Activated naive CD4-positive, alpha-beta T cell treated with anti-CD3 and anti-CD28 coated beads, Interleukin-2, amount 10 ng/mL, durations not matched to agents 5 hours and 36 hours (primary cell): ENCODE results near the gene HBE1. TPM values are rescaled to one million over a fixed set of nuclear protein-coding genes. Genes with fewer than 3 reads are reported as not detected.

Experiments used
- total RNA-seq, 2 experiments: library from RNA; stranded (reverse); gene quantifications; one replicate each; pipeline ENCODE4 v1.2.3, GENCODE V29; 2021

The HBE1 gene
- total RNA-seq, result not detected

GRCh38 chr11:5269715-5270147 is at the start of gene HBE1:
Gene HBE1, minus strand, starts transcription at chr11:5269945. Its CDS starts 55 bp downstream, at chr11:5269890.

DNA sequence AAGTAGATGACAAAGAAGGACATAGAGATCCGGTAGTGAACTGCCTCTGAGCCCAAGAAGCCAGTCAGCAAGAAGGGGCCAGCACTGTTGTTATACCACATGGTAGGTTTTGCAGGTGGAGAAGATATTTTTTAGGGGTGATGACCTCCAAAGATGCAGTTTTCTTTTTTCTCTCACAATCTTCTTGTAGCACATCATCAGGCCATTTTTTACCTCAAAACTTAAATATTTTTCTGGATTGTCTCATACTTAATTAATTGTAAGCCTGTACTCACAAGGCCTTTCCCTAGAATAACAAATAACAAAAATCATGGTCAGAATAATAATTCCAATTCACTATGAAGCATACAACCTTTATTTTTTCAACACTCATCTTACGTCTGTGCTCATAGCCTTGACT is 32.1 kb upstream of the HBE1 start, which contains the start of gene OR51B4:
Gene OR51B4 (minus strand): TSS at position 101 of the 400 bp plus-strand sequence. CDS start 0 bp downstream, at position 101.

DNA sequence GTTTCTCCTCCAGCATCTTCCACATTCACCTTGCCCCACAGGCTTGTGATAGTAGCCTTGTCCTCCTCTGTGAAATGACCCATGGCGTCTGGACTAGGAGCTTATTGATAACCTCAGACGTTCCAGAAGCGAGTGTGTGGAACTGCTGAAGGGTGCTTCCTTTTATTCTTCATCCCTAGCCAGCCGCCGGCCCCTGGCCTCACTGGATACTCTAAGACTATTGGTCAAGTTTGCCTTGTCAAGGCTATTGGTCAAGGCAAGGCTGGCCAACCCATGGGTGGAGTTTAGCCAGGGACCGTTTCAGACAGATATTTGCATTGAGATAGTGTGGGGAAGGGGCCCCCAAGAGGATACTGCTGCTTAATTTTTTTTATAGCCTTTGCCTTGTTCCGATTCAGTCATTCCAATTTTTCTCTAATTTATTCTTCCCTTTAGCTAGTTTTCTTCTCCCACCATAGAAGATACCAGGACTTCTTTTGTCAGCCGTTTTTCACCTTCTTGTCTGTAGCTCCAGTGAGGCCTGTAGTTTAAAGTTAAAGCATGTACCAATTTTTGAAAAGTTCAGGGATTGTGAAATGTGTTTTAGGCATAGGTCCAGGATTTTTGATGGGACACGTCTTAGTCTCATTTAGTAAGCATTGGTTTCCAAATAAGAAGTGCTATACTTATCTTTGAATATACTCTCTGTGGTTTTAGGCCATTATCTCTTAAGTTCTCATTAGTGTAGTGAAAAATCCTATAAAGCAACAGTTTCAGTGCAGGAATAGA is 14.9 kb downstream of the HBE1 start, which contains the start of gene HBG2:
Gene HBG2 (minus strand): TSS at position 136 of the 768 bp plus-strand sequence. CDS start 53 bp downstream, at position 83.

GRCh38 chr11:5249807-5250396 is 19.8 kb downstream of the HBE1 start, which contains the start of gene HBG1:
Gene HBG1, minus strand, starts transcription at chr11:5249857. Its CDS starts 53 bp downstream, at chr11:5249804.

GRCh38 chr11:5234381-5234834 is 35.3 kb downstream of the HBE1 start, which contains the start of gene HBD:
Gene HBD, minus strand, starts transcription at chr11:5234483. Its CDS starts 50 bp downstream, at chr11:5234433.

GRCh38 chr11:5226732-5227310 is 42.9 kb downstream of the HBE1 start, which contains the start of gene HBB:
Gene HBB, minus strand, starts transcription at chr11:5227071. Its CDS starts 50 bp downstream, at chr11:5227021.

Other genes with a start within 250 kb of the HBE1 start
- gene OR52J3, start 223.4 kb downstream of the HBE1 start, total RNA-seq, result not detected
- not detected for gene OR52E2, start 210.3 kb downstream of the HBE1 start, total RNA-seq
- gene OR52E1, start 200.4 kb downstream of the HBE1 start, total RNA-seq, result not detected
- gene OR52A5, start 131.6 kb downstream of the HBE1 start, total RNA-seq, result not detected
- gene OR52A1, start 115.2 kb downstream of the HBE1 start, total RNA-seq, result not detected
- gene OR51V1, start 69.3 kb downstream of the HBE1 start, total RNA-seq, result not detected
- gene HBB, start 42.9 kb downstream of the HBE1 start, total RNA-seq, result not detected
- not detected for gene HBD, start 35.5 kb downstream of the HBE1 start, total RNA-seq
- not detected for gene HBG1, start 20.1 kb downstream of the HBE1 start, total RNA-seq
- not detected for gene HBG2, start 15.2 kb downstream of the HBE1 start, total RNA-seq
- gene OR51B4, start 32.0 kb upstream of the HBE1 start, total RNA-seq, result not detected
- gene OR51B2, start 54.4 kb upstream of the HBE1 start, total RNA-seq, result not detected
- not detected for gene OR51B5, start 73.6 kb upstream of the HBE1 start, total RNA-seq
- not detected for gene OR51B6, start 81.6 kb upstream of the HBE1 start, total RNA-seq
- gene OR51M1, start 113.9 kb upstream of the HBE1 start, total RNA-seq, result not detected
- gene OR51Q1, start 152.2 kb upstream of the HBE1 start, total RNA-seq, result not detected
- gene OR51I1, start 171.6 kb upstream of the HBE1 start, total RNA-seq, result not detected
- gene OR51I2, start 179.4 kb upstream of the HBE1 start, total RNA-seq, result not detected
- gene OR52D1, start 218.7 kb upstream of the HBE1 start, total RNA-seq, result not detected
- not detected for gene UBQLN3, start 240.0 kb upstream of the HBE1 start, total RNA-seq
- gene UBQLNL, start 246.8 kb upstream of the HBE1 start, total RNA-seq, result under 1 TPM in 1 of 2 experiments, not detected in 1; 0.20 TPM